ENCODE results near the gene CBX2. TPM values are rescaled to one million over a fixed set of nuclear protein-coding genes. Genes with fewer than 3 reads are reported as not detected.

CBX2 gene
- 14.3 to 17.5 TPM (median 16.1 TPM) in 5 replicates for total RNA-seq (2022; extraction: Qiagen RNA extraction)

DNA sequence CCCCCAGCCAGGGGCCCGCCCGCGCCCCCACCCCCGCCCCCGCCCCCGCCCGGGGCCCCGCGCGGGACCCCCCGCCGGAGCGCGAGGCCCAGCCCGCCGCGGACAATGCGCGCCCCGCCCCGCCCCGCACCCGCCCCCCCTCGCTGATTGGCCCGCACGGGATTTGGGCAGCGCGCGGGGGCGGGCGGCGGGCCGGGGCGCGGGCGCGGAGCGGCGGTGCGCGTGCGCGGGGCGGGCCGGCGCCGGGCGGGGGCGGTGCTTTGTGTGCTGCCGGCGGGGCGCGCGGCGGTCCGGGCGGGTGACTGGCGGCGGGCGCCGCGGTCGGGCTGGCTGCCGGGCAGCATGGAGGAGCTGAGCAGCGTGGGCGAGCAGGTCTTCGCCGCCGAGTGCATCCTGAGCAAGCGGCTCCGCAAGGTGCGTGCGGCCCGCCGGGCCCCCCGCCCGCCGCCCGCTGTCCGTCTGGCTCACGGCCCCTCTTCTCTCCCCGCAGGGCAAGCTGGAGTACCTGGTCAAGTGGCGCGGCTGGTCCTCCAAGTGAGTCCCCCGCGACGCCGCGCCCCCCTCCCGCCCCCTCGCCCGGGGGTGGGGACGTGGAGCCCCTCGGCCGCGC is at the start of gene CBX2:
Gene CBX2 (plus strand): TSS at position 255 of the 610 bp plus-strand sequence. CDS start 88 bp downstream, at position 343.

DNA sequence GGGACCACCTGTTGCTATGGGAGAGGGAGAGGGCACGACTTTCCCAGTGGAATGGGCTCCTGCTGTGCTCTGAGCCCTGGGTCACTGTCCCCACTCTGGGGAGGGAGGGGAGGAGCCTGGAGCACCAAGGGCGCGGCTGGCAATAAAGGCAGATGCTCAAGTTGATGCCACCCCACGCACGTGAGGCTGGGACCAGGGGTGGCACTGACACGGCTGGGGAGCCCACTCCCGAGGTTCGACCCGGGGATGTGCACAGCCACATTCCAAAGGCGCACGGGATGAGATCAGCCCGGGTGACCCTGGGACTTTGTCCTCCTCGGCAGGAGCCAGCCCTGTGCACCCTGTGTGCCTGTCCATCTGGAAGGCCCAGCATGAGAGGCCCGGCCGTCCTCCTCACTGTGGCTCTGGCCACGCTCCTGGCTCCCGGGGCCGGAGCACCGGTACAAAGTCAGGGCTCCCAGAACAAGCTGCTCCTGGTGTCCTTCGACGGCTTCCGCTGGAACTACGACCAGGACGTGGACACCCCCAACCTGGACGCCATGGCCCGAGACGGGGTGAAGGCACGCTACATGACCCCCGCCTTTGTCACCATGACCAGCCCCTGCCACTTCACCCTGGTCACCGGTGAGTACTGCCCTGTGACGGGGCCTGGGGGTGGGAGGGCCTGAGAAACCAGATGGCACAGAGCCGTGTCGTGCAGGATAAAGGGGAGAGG is 47.0 kb upstream of the CBX2 start, which contains the start of gene ENPP7:
Gene ENPP7 (plus strand): TSS at position 175 of the 715 bp plus-strand sequence. CDS start 197 bp downstream, at position 372.

DNA sequence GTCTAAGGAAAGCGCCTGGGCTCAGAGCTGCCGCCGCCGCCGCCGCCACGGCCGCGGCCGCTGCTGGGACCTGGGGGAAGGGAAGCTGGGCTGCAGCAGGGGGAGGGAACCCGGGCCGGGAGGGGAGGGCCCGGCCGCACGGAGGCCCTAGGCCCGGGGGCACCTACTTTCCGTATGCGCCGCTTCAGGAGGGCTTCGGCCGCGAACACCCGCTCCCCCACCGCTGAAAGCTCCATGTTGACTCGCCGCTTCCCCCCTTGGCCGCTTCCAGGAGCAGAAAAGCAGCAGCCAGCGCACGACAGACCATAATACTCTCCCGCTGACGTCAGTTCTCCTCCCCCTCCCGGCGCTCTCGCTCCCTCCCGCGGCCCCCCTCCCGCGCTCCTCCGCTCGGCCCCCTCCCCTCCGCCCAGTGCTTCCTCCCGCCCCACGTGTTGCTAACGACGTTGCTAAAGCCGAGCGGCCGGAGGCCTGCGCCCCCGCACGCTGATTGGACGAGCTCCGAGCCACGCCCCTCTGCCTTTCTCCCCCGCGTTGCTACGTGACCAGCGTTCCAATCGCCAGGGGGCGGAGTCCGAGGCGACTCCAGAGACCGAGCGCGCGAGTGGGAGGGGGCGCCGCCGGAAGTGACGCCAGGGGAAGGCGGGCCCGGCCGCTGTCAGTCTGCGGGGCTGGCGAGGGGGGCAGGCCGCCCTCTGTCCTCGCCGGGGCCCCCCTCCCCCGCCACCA is 19.0 kb downstream of the CBX2 start, which contains the start of gene CBX8:
Gene CBX8 (minus strand): TSS at position 315 of the 729 bp plus-strand sequence. CDS start 79 bp downstream, at position 236.

Other genes starting within 250 kb of the CBX2 start
- gene RBFOX3, start 167.1 kb upstream of the CBX2 start, total RNA-seq (2022; extraction: Qiagen RNA extraction) = 3.3 to 6.1 TPM (median 5.3 TPM) in 5 replicates
- gene ENPP7, start 47.2 kb upstream of the CBX2 start, total RNA-seq (2022; extraction: Qiagen RNA extraction) = not detected in 5 replicates
- gene CBX8, start 18.9 kb downstream of the CBX2 start, total RNA-seq (2022; extraction: Qiagen RNA extraction) = 11.8 to 16.8 TPM (median 15.9 TPM) in 5 replicates
- 28.7 to 42.1 TPM (median 40.3 TPM) in 5 replicates for gene CBX4, start 61.3 kb downstream of the CBX2 start, total RNA-seq (2022; extraction: Qiagen RNA extraction)

Measured in A549 treated with AZD2906 at 1 μM for 4 hours (cell line).